Measurements from ENCODE around the gene DNAJC6.
"Not testable (repeated sequence)": the region's sequence is repeated elsewhere in the genome, so short reads cannot be mapped to it uniquely, and the experiment has no call there.

Gene DNAJC6

GRCh38 chr1:65277605-65278347, 31.6 kb upstream of the DNAJC6 start:
- no peak for DNase-seq (ENCODE audit: low read depth)
- no peak overlapping the region for H3K4me3 ChIP-seq (ENCODE audit: low read length)
- TF ChIP-seq CTCF (conservative IDR thresholded peaks at IDR 0.05; ENCODE audit: low read depth, low read length), result no peak

GRCh38 chr1:65278376-65279069, 30.8 kb upstream of the DNAJC6 start:
- no peak overlapping the region for H3K4me3 ChIP-seq (ENCODE audit: low read length)
- no peak for DNase-seq (ENCODE audit: low read depth)
- TF ChIP-seq CTCF (conservative IDR thresholded peaks at IDR 0.05; ENCODE audit: low read depth, low read length), result no peak

- no peak for DNase-seq (ENCODE audit: low read depth)
- no peak for TF ChIP-seq CTCF (conservative IDR thresholded peaks at IDR 0.05; ENCODE audit: low read depth, low read length)
- H3K4me3 ChIP-seq (ENCODE audit: low read length), result no peak overlapping the region
Observed at GRCh38 chr1:65279070-65279779, 30.1 kb upstream of the DNAJC6 start.

- no peak for TF ChIP-seq CTCF (conservative IDR thresholded peaks at IDR 0.05; ENCODE audit: low read depth, low read length)
- no peak for DNase-seq (ENCODE audit: low read depth)
- no peak overlapping the region for H3K4me3 ChIP-seq (ENCODE audit: low read length)
Observed at GRCh38 chr1:65281846-65282245, 27.5 kb upstream of the DNAJC6 start.

- no peak overlapping the region for H3K4me3 ChIP-seq (ENCODE audit: low read length)
- TF ChIP-seq CTCF (conservative IDR thresholded peaks at IDR 0.05; ENCODE audit: low read depth, low read length), result no peak
- no peak for DNase-seq (ENCODE audit: low read depth)
Observed at GRCh38 chr1:65284229-65284628, 25.1 kb upstream of the DNAJC6 start.

- TF ChIP-seq CTCF (conservative IDR thresholded peaks at IDR 0.05; ENCODE audit: low read depth, low read length), result no peak
- DNase-seq (ENCODE audit: low read depth), result no peak
- H3K4me3 ChIP-seq (ENCODE audit: low read length), result no peak overlapping the region
Observed at GRCh38 chr1:65289449-65289848, 19.9 kb upstream of the DNAJC6 start.

GRCh38 chr1:65291818-65292217, 17.5 kb upstream of the DNAJC6 start:
- not testable (repeated sequence) for DNase-seq (ENCODE audit: low read depth); H3K4me3 ChIP-seq (ENCODE audit: low read length)

Data from retinal pigment epithelial cell (primary cell).